Tracheal epithelial cell (primary cell): Measurements from ENCODE around the gene AMN1. TPM values are rescaled to one million over a fixed set of nuclear protein-coding genes. Genes with fewer than 3 reads are reported as not detected.

Experiments used
- total RNA-seq: library from RNA; depleted of rRNA; stranded (reverse); fragments of >200 nt; gene quantifications from 2 replicates; pipeline ENCODE4 v1.2.1, GENCODE V29; 2014

Gene AMN1
- total RNA-seq, result 9.2 and 17.7 TPM in 2 replicates

GRCh38 chr12:31728917-31729640 is at the start of gene AMN1:
AMN1 (minus strand) TSS chr12:31729021; CDS start chr12:31729008, 13 bp downstream.

GRCh38 chr12:31659087-31659942 is 69.5 kb downstream of the AMN1 start, which contains the start of gene ETFBKMT:
ETFBKMT (plus strand) TSS chr12:31659688; CDS start chr12:31661954, 2,266 bp downstream.

Other genes starting within 250 kb of the AMN1 start
- gene DENND5B, start 137.9 kb downstream of the AMN1 start, total RNA-seq, result 3.6 and 4.5 TPM in 2 replicates
- gene ETFBKMT, start 69.3 kb downstream of the AMN1 start, total RNA-seq, result 1.2 and 1.7 TPM in 2 replicates
- 6.0 and 27.1 TPM in 2 replicates for gene RESF1, start 230.4 kb upstream of the AMN1 start, total RNA-seq